ENCODE data around the gene ZNF418.
A peak's percentile ranks its signal among the peaks of the same experiment; 100 is the strongest.
"Not testable (repeated sequence)": the region's sequence is repeated elsewhere in the genome, so short reads cannot be mapped to it uniquely, and the experiment has no call there.

Gene ZNF418

GRCh38 chr19:57914531-57914930 lies 20.7 kb downstream of the ZNF418 start:
- H3K9ac ChIP-seq (ENCODE audit: insufficient read length, low read depth), result no peak overlapping the region
- H3K36me3 ChIP-seq (ENCODE audit: insufficient read depth, insufficient read length, low read length), result peaks cover 38% of the 10 kb centered on the region
- no peaks in the 10 kb centered on the region for H3K4me1 ChIP-seq (ENCODE audit: insufficient read depth, insufficient read length)
- no peaks in the 10 kb centered on the region for H3K27me3 ChIP-seq (ENCODE audit: insufficient read depth, insufficient read length)
- no peak for DNase-seq (ENCODE audit: low read depth, low spot score)
- no peak overlapping the region for H3K4me3 ChIP-seq (ENCODE audit: insufficient read length, low read depth)
- no peaks in the 10 kb centered on the region for H3K9me3 ChIP-seq (ENCODE audit: insufficient read depth, low read length)
- no peak for TF ChIP-seq YY1 (IDR thresholded peaks at IDR 0.05; ENCODE audit: insufficient read depth, insufficient read length)
- no peak for TF ChIP-seq SUZ12 (IDR thresholded peaks at IDR 0.05; ENCODE audit: extremely low read depth, insufficient read depth, insufficient read length)
- no peak for TF ChIP-seq ZNF274 (IDR thresholded peaks at IDR 0.05; ENCODE audit: low read depth, low read length)

GRCh38 chr19:57907394-57907793 lies 27.8 kb downstream of the ZNF418 start:
- no peak for DNase-seq (ENCODE audit: low read depth, low spot score)
- Histone ChIP-seq H3K9me3 (ENCODE audit: insufficient read depth, low read length) (0 out of 2 replicates have a peak, but pooled peaks cover 6% of the 10 kb centered on the region), H3K4me3 (ENCODE audit: insufficient read length, low read depth) (no peak overlapping the region), H3K4me1 (ENCODE audit: insufficient read depth, insufficient read length) (no peaks in the 10 kb centered on the region), H3K36me3 (ENCODE audit: insufficient read depth, insufficient read length, low read length) (peaks cover 51% of the 10 kb centered on the region), H3K9ac (ENCODE audit: insufficient read length, low read depth) (no peak overlapping the region), H3K27me3 (ENCODE audit: insufficient read depth, insufficient read length) (no peaks in the 10 kb centered on the region)
- no peak for TF ChIP-seq YY1 (IDR thresholded peaks at IDR 0.05; ENCODE audit: insufficient read depth, insufficient read length)
- TF ChIP-seq ZNF274 (IDR thresholded peaks at IDR 0.05; ENCODE audit: low read depth, low read length), result no peak
- no peak for TF ChIP-seq SUZ12 (IDR thresholded peaks at IDR 0.05; ENCODE audit: extremely low read depth, insufficient read depth, insufficient read length)

- H3K27me3 ChIP-seq (ENCODE audit: insufficient read depth, insufficient read length), result no peaks in the 10 kb centered on the region
- H3K9ac ChIP-seq (ENCODE audit: insufficient read length, low read depth), result no peak overlapping the region
- TF ChIP-seq SUZ12 (IDR thresholded peaks at IDR 0.05; ENCODE audit: extremely low read depth, insufficient read depth, insufficient read length), result no peak
- TF ChIP-seq ZNF274 (IDR thresholded peaks at IDR 0.05; ENCODE audit: low read depth, low read length), result no peak
- no peak for TF ChIP-seq YY1 (IDR thresholded peaks at IDR 0.05; ENCODE audit: insufficient read depth, insufficient read length)
- no peak for DNase-seq (ENCODE audit: low read depth, low spot score)
- H3K36me3 ChIP-seq (ENCODE audit: insufficient read depth, insufficient read length, low read length), result peaks cover 35% of the 10 kb centered on the region
- H3K4me1 ChIP-seq (ENCODE audit: insufficient read depth, insufficient read length), result no peaks in the 10 kb centered on the region
- H3K4me3 ChIP-seq (ENCODE audit: insufficient read length, low read depth), result no peak overlapping the region
- 0 out of 2 replicates have a peak, but pooled peaks cover 6% of the 10 kb centered on the region for H3K9me3 ChIP-seq (ENCODE audit: insufficient read depth, low read length)
Measured at GRCh38 chr19:57905258-57905657, 29.9 kb downstream of the ZNF418 start.

DNA sequence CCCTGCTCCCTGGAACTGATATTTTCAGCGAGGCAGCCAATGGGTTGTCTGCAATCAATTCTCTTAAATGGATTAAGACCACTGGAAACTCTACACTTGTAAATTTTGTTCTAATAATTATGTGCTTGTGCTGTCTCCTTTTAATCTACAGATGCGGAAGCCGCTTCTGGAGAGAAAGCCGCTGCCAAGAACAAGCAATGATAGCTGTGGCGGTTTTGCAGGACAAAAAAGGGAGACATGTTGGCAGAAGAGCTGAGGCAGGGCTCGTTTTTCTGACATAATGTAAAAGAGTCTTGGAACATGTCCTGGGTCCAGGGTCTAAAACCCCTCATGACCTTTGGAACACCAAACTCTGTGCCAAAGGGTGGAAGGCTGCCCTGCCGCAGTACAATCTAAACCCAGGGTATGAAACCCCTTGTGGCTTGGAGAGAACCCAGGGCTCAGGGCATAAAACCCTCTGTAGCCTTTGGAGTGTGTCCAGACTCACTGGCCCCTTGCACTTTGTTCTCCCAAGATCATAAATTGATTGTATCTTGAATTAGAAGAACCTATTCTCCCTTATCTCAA lies 31.5 kb downstream of the ZNF418 start:
- H3K4me3 ChIP-seq (ENCODE audit: insufficient read length, low read depth), result no peak overlapping the region

GRCh38 chr19:57900311-57900710 lies 34.9 kb downstream of the ZNF418 start:
- peaks cover 8% of the 10 kb centered on the region for H3K36me3 ChIP-seq (ENCODE audit: insufficient read depth, insufficient read length, low read length)
- H3K9me3 ChIP-seq (ENCODE audit: insufficient read depth, low read length), result 0 out of 2 replicates have a peak, but pooled peaks cover 6% of the 10 kb centered on the region
- H3K27me3 ChIP-seq (ENCODE audit: insufficient read depth, insufficient read length), result no peaks in the 10 kb centered on the region
- TF ChIP-seq YY1 (IDR thresholded peaks at IDR 0.05; ENCODE audit: insufficient read depth, insufficient read length) (no peak), SUZ12 (IDR thresholded peaks at IDR 0.05; ENCODE audit: extremely low read depth, insufficient read depth, insufficient read length) (no peak), ZNF274 (IDR thresholded peaks at IDR 0.05; ENCODE audit: low read depth, low read length) (no peak)
- no peak for DNase-seq (ENCODE audit: low read depth, low spot score)
- no peak overlapping the region for H3K9ac ChIP-seq (ENCODE audit: insufficient read length, low read depth)
- no peak overlapping the region for H3K4me3 ChIP-seq (ENCODE audit: insufficient read length, low read depth)
- no peaks in the 10 kb centered on the region for H3K4me1 ChIP-seq (ENCODE audit: insufficient read depth, insufficient read length)

More for the DNA sequence above, 31.5 kb downstream of the ZNF418 start:
- Histone ChIP-seq H3K36me3 (ENCODE audit: insufficient read depth, insufficient read length, low read length) (peaks cover 30% of the 10 kb centered on the region), H3K9me3 (ENCODE audit: insufficient read depth, low read length) (0 out of 2 replicates have a peak, but pooled peaks cover 6% of the 10 kb centered on the region), H3K9ac (ENCODE audit: insufficient read length, low read depth) (no peak overlapping the region), H3K27me3 (ENCODE audit: insufficient read depth, insufficient read length) (no peaks in the 10 kb centered on the region), H3K4me1 (ENCODE audit: insufficient read depth, insufficient read length) (no peaks in the 10 kb centered on the region)
- TF ChIP-seq YY1 (IDR thresholded peaks at IDR 0.05; ENCODE audit: insufficient read depth, insufficient read length), result no peak
- no peak for TF ChIP-seq SUZ12 (IDR thresholded peaks at IDR 0.05; ENCODE audit: extremely low read depth, insufficient read depth, insufficient read length)
- no peak for TF ChIP-seq ZNF274 (IDR thresholded peaks at IDR 0.05; ENCODE audit: low read depth, low read length)
- no peak for DNase-seq (ENCODE audit: low read depth, low spot score)

- H3K36me3 ChIP-seq (ENCODE audit: insufficient read depth, insufficient read length, low read length), result peaks cover 12% of the 10 kb centered on the region
- not testable (repeated sequence) for H3K27me3 ChIP-seq (ENCODE audit: insufficient read depth, insufficient read length); H3K9me3 ChIP-seq (ENCODE audit: insufficient read depth, low read length); H3K9ac ChIP-seq (ENCODE audit: insufficient read length, low read depth); H3K4me3 ChIP-seq (ENCODE audit: insufficient read length, low read depth); H3K4me1 ChIP-seq (ENCODE audit: insufficient read depth, insufficient read length); DNase-seq (ENCODE audit: low read depth, low spot score)
Measured at GRCh38 chr19:57890706-57891105, 44.5 kb downstream of the ZNF418 start.

DNA sequence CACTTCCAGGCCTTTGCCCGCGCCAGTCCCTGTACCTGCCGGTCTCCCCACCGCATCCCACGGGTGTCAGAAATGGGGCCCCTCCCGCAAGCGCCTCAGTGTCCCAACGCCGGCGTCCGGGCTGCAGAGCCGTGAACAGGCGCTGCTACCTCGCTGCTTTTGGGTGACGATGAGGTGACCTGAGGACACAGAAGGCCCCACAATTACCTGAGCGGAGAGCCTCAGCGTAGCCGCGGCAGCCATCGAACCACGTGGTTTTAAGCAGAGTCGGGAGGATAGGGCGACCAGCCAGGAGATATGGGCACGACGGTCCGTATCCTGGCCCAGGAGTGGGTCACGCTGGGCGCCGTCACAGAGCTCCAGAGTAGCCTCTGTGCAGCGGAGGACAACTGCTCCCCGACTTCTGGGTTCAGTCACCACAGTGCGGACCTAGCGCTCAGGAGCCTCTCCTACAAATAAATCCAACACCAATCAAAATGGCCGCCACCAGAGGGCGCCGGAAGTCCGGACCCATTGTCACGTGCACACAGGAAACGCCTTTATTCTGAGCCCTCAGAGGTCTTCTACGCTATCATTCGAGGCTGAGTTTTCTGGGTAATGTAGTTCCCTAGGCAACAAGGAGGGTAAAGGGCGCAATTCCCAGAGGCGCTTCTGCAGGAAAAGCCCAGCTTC lies 46.5 kb downstream of the ZNF418 start, which contains the start of gene ZNF814:
TSS of gene ZNF814 (minus strand) at position 478 of the 672 bp plus-strand sequence. CDS start at position 243, 235 bp downstream.
- peak within 1 kb of the TSS; percentile 99 for H3K4me3 ChIP-seq (ENCODE audit: insufficient read length, low read depth)
- H3K36me3 ChIP-seq (ENCODE audit: insufficient read depth, insufficient read length, low read length), result peaks cover 27% of the 10 kb centered on the region
- H3K4me1 ChIP-seq (ENCODE audit: insufficient read depth, insufficient read length), result no peaks in the 10 kb centered on the region
- H3K27me3 ChIP-seq (ENCODE audit: insufficient read depth, insufficient read length), result no peaks in the 10 kb centered on the region
- TF ChIP-seq SUZ12 (IDR thresholded peaks at IDR 0.05; ENCODE audit: extremely low read depth, insufficient read depth, insufficient read length), result no peak
- peak; percentile 76 for TF ChIP-seq YY1 (IDR thresholded peaks at IDR 0.05; ENCODE audit: insufficient read depth, insufficient read length)
- peak within 1 kb of the TSS; percentile 99 for H3K9ac ChIP-seq (ENCODE audit: insufficient read length, low read depth)
- DNase-seq (ENCODE audit: low read depth, low spot score), result peak; percentile 87
- H3K9me3 ChIP-seq (ENCODE audit: insufficient read depth, low read length), result no peaks in the 10 kb centered on the region
